HEK293 (cell line): ENCODE measurements around the gene TRAF3.

ENCODE experiments used
- CTCF ChIA-PET: fragments of 350-600 bp; formaldehyde crosslinking; extraction: SDS; loops from one replicate; lab custom pipeline; 2021; ENCODE audit warnings: antibody characterized with exemption; lab: Yijun Ruan, JAX
- POLR2A ChIA-PET: fragments of 300-600 bp; formaldehyde crosslinking; extraction: SDS; loops from one replicate; lab custom pipeline; 2020; ENCODE audit warnings: antibody characterized with exemption, inconsistent platforms; lab: Yijun Ruan, JAX
- H3K27ac ChIP-seq: fragments of 200-500 bp; sonication (Bioruptor generic); 2 replicates; pipeline ENCODE4 v1.5.1; 2014; ENCODE audit warnings: low read depth, low read length, control low read depth, inconsistent platforms; ENCODE audit errors: extremely low read depth
- H3K36me3 ChIP-seq, 2 experiments: fragments of 200-500 bp in 1 of 2; sonication (Bioruptor generic) in 1 of 2; 1 replicate in 1 of 2; 2 replicates in 1 of 2; pipeline ENCODE4 v1.5.1; 2014 to 2017; ENCODE audit warnings: inconsistent platforms in 2 of 2, low read length in 2 of 2; ENCODE audit not compliant: control insufficient read depth in 2 of 2, insufficient read depth in 1 of 2
- H3K4me1 ChIP-seq: fragments of 200-500 bp; sonication (Bioruptor generic); 2 replicates; pipeline ENCODE4 v1.5.1; 2014; ENCODE audit warnings: mild to moderate bottlenecking, low read length, inconsistent platforms; ENCODE audit not compliant: control insufficient read depth, insufficient read depth
- H3K4me3 ChIP-seq: 2 replicates; pipeline ENCODE4 v1.5.1; 2011; ENCODE audit warnings: low read depth, mild to moderate bottlenecking, control low read depth, low read length, moderate library complexity
- H3K9me3 ChIP-seq: fragments of 200-500 bp; sonication (Bioruptor generic); 2 replicates; pipeline ENCODE4 v1.5.1; 2014; ENCODE audit warnings: low read depth, low read length, inconsistent platforms; ENCODE audit not compliant: control insufficient read depth, insufficient read depth
- BCL11A ChIP-seq: fragments of 450-650 bp; formaldehyde crosslinking; IDR thresholded peaks from 2 replicates; pipeline ENCODE4 v1.5.1; 2016; ENCODE audit warnings: low read depth, missing biosample characterization, missing genetic modification characterization
- BCL11B ChIP-seq: fragments of 450-650 bp; formaldehyde crosslinking; IDR thresholded peaks from 2 replicates; pipeline ENCODE4 v1.5.1; 2016; ENCODE audit warnings: low read depth, missing biosample characterization, missing genetic modification characterization
- ZFP3 ChIP-seq: fragments of 450-650 bp; formaldehyde crosslinking; IDR thresholded peaks from 2 replicates; pipeline ENCODE4 v1.5.1; 2016; ENCODE audit warnings: low read depth, missing biosample characterization, missing genetic modification characterization
- ZNF140 ChIP-seq: fragments of 450-650 bp; formaldehyde crosslinking; IDR thresholded peaks from 2 replicates; pipeline ENCODE4 v1.5.1; 2016; ENCODE audit warnings: missing biosample characterization, missing genetic modification characterization
- ZNF157 ChIP-seq: fragments of 450-650 bp; formaldehyde crosslinking; IDR thresholded peaks from 2 replicates; pipeline ENCODE4 v1.5.1; 2016; ENCODE audit warnings: missing biosample characterization, missing genetic modification characterization
- ZNF16 ChIP-seq: fragments of 450-650 bp; formaldehyde crosslinking; IDR thresholded peaks from 2 replicates; pipeline ENCODE4 v1.5.1; 2016; ENCODE audit warnings: low read depth, missing biosample characterization, missing genetic modification characterization
- ZNF214 ChIP-seq: fragments of 450-650 bp; formaldehyde crosslinking; IDR thresholded peaks from 2 replicates; pipeline ENCODE4 v1.5.1; 2017; ENCODE audit warnings: missing biosample characterization, mild to moderate bottlenecking, missing genetic modification characterization, borderline replicate concordance
- ZNF223 ChIP-seq: fragments of 450-650 bp; formaldehyde crosslinking; IDR thresholded peaks from 2 replicates; pipeline ENCODE4 v1.5.1; 2016; ENCODE audit warnings: missing biosample characterization, missing genetic modification characterization
- ZNF292 ChIP-seq: fragments of 450-650 bp; formaldehyde crosslinking; IDR thresholded peaks from 2 replicates; pipeline ENCODE4 v1.5.1; 2016; ENCODE audit warnings: low read depth, missing biosample characterization, missing genetic modification characterization, borderline replicate concordance
- ZNF366 ChIP-seq: fragments of 450-650 bp; formaldehyde crosslinking; conservative IDR thresholded peaks from 2 replicates; pipeline ENCODE4 v1.5.1; 2016; ENCODE audit warnings: missing biosample characterization, missing genetic modification characterization
- ZNF501 ChIP-seq: fragments of 450-650 bp; formaldehyde crosslinking; IDR thresholded peaks from 2 replicates; pipeline ENCODE4 v1.5.1; 2016; ENCODE audit warnings: missing biosample characterization, missing genetic modification characterization
- ZNF560 ChIP-seq: fragments of 450-650 bp; formaldehyde crosslinking; IDR thresholded peaks from 2 replicates; pipeline ENCODE4 v1.5.1; 2017; ENCODE audit warnings: missing biosample characterization, missing genetic modification characterization, borderline replicate concordance
- ZNF561 ChIP-seq: fragments of 450-650 bp; IDR thresholded peaks from 2 replicates; pipeline ENCODE4 v1.5.1; 2018; ENCODE audit warnings: missing biosample characterization, missing genetic modification characterization, borderline replicate concordance
- ZNF596 ChIP-seq: fragments of 450-650 bp; IDR thresholded peaks from 2 replicates; pipeline ENCODE4 v1.5.0; 2018; ENCODE audit warnings: missing biosample characterization, mild to moderate bottlenecking, missing genetic modification characterization, moderate library complexity
- ZNF610 ChIP-seq: fragments of 450-650 bp; formaldehyde crosslinking; IDR thresholded peaks from 2 replicates; pipeline ENCODE4 v1.5.1; 2016; ENCODE audit warnings: missing biosample characterization, missing genetic modification characterization, borderline replicate concordance
- ZNF777 ChIP-seq: fragments of 450-650 bp; formaldehyde crosslinking; IDR thresholded peaks from 2 replicates; pipeline ENCODE4 v1.5.1; 2017; ENCODE audit warnings: missing biosample characterization, missing genetic modification characterization, borderline replicate concordance
- TF ChIP-seq, protein P1 (sequence below): fragments of 450-650 bp; formaldehyde crosslinking; IDR thresholded peaks from 2 replicates; pipeline ENCODE4 v1.5.1; 2017; ENCODE audit warnings: missing biosample characterization, missing genetic modification characterization
- TF ChIP-seq, protein P2 (sequence below): fragments of 450-650 bp; formaldehyde crosslinking; IDR thresholded peaks from 2 replicates; pipeline ENCODE4 v1.5.1; 2016; ENCODE audit warnings: missing biosample characterization, missing genetic modification characterization
- TF ChIP-seq, protein P3 (sequence below): fragments of 450-650 bp; formaldehyde crosslinking; IDR thresholded peaks from 2 replicates; pipeline ENCODE4 v1.5.1; 2016; ENCODE audit warnings: missing biosample characterization, missing genetic modification characterization
- TF ChIP-seq, protein P4 (sequence below): fragments of 450-650 bp; formaldehyde crosslinking; IDR thresholded peaks from 2 replicates; pipeline ENCODE4; 2016; ENCODE audit warnings: missing biosample characterization, missing genetic modification characterization

Gene TRAF3

DNA sequence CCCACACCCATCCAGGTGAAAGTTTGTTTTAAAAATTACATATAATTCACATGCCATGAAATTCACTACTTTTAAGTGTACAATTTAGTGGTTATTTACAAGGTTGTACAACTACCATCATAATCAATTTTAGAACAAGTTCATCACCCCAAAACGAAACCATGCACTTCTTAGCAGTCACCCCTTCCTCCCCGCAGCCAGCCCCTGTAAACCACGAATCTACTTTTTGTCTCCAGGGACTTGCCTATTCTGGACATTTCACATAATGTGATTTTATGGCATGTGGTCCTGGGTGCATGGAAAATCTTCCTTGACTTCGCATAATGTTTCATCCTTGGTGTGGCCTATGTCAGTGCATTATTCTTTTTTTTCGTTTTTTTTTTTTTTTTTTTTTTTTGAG is 19.2 kb upstream of the TRAF3 start:
- no peaks in the 10 kb centered on the region for H3K9me3 ChIP-seq
- no peaks in the 10 kb centered on the region for H3K36me3 ChIP-seq
- ChIA-PET POLR2A (no interaction called here), CTCF (no interaction called here)
- no peaks in the 10 kb centered on the region for H3K4me1 ChIP-seq
- H3K27ac ChIP-seq = no peak overlapping the region
- no peak overlapping the region for H3K4me3 ChIP-seq
- TF ChIP-seq ZNF140 (tag by site-specific recombination) = no peak

DNA sequence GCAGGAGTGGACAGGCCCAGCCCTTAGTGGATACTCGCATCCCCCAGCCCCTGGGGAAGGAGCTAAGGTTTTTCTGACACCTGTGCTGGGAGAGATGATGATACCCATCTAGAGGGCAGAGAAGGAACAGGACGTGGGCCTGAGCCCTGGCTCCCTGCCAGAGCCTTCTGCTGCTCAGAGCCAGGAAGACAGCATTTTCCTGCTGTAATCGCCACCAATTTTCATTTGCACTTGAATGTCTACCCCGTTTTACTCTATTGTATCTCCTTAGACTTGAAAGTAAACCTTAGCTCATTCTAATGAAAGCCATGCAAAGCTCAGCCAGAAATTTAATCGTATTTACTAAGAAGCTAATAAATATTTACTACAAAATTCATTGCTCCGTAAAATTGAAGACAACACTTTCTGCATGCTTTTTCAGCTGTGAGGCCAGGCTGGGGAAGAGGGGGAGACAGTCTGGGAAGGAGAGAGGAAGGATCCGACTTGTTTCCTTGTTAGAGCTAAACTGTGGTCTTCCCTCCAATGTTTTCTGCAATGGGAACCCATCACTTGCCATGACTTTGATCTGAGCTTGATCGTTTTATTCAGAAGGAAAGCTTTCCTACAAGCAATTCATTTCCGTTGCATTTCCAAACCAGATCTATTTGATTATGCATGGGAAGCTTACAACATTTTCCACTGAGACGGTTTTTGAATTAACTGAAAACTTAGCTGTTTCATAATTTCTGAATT is 17.6 kb upstream of the TRAF3 start:
- TF ChIP-seq ZNF214 (no peak), ZFP3 (tag by site-specific recombination) (no peak), ZNF610 (tag by site-specific recombination) (no peak), ZNF292 (tag by site-specific recombination) (no peak), BCL11A (tag by site-specific recombination) (no peak), ZNF561 (tag by site-specific recombination) (no peak), ZNF596 (no peak), ZNF366 (tag by site-specific recombination) (no peak)
- TF ChIP-seq, protein P1, sequence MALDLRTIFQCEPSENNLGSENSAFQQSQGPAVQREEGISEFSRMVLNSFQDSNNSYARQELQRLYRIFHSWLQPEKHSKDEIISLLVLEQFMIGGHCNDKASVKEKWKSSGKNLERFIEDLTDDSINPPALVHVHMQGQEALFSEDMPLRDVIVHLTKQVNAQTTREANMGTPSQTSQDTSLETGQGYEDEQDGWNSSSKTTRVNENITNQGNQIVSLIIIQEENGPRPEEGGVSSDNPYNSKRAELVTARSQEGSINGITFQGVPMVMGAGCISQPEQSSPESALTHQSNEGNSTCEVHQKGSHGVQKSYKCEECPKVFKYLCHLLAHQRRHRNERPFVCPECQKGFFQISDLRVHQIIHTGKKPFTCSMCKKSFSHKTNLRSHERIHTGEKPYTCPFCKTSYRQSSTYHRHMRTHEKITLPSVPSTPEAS (tag by site-specific recombination) = no peak
- TF ChIP-seq, protein P2, sequence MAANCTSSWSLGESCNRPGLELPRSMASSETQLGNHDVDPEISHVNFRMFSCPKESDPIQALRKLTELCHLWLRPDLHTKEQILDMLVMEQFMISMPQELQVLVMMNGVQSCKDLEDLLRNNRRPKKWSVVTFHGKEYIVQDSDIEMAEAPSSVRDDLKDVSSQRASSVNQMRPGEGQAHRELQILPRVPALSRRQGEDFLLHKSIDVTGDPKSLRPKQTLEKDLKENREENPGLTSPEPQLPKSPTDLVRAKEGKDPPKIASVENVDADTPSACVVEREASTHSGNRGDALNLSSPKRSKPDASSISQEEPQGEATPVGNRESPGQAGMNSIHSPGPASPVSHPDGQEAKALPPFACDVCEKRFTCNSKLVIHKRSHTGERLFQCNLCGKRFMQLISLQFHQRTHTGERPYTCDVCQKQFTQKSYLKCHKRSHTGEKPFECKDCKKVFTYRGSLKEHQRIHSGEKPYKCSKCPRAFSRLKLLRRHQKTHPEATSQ (tag by site-specific recombination) = no peak
- ChIA-PET POLR2A (no interaction called here), CTCF (interaction anchor here (0.9 to 1.3 kb wide), 2 partner anchors 65 to 533 kb away, joined by 4 to 5 read pairs; no protein-coding TSS in a partner anchor)
- H3K4me1 ChIP-seq = no peaks in the 10 kb centered on the region
- no peaks in the 10 kb centered on the region for H3K36me3 ChIP-seq
- no peak overlapping the region for H3K27ac ChIP-seq
- no peak overlapping the region for H3K4me3 ChIP-seq
- no peaks in the 10 kb centered on the region for H3K9me3 ChIP-seq

DNA sequence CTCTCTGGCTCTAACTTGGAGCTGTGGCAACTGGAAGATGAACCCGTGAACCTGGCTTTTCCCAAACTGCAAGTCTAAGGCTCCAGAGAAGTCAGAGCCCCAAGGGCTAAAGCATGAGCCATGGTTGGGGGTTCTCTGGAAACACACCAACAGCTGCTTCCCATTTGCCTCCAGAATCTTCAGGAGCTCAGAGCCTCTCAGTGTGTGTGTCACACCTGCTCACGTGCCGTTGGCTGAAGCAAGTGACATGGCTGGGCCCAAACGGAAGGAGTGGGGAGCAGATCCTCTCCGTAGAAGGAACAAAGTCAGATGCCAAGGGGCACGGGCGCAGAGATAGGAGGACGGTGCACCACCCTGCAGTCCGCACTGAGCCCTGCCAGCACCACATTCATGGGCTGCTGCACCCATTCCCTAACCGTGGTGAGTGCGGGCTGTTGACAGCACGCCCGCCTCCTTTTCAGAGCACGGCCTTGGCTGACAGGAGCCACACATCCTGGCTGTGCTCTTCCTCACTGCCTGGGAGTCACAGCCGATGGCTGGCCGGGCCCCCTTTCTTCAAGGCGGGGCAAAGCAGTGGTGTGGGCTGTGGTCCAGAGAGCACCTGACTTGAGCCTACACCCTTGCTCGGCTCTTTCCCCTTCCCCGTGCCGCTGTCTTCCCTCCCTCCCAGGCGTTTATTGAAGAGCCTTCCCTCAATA is 16.6 kb upstream of the TRAF3 start:
- no peak for TF ChIP-seq BCL11B (tag by site-specific recombination)
- Histone ChIP-seq H3K9me3 (no peaks in the 10 kb centered on the region), H3K27ac (no peak overlapping the region), H3K36me3 (no peaks in the 10 kb centered on the region), H3K4me1 (no peaks in the 10 kb centered on the region), H3K4me3 (no peak overlapping the region)
- ChIA-PET POLR2A (no interaction called here), CTCF (interaction anchor here (0.9 to 1.3 kb wide), 2 partner anchors 66 to 532 kb away, joined by 4 to 5 read pairs; no protein-coding TSS in a partner anchor)

DNA sequence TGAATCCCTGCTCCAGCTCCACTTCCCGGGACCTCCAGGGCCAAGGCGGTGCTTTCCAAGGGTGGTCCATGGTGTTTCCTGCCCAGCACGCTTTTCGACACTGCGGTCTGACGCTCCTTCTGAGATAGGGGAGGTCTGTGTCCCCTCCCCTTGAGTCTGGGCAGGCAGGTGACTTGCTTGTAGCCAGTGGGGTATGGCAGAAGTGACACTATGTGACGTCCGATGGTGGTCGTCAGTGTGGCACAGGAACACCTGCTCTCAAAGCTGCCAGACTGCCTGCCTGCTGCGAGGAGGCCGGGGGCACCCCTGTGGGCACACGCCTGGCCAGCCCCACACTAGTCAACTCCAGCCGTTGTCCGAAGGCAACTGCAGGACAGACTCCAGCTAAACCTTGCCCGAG is 16.0 kb upstream of the TRAF3 start:
- no peak overlapping the region for H3K4me3 ChIP-seq
- POLR2A ChIA-PET = no interaction called here
- no peaks in the 10 kb centered on the region for H3K36me3 ChIP-seq
- no peaks in the 10 kb centered on the region for H3K4me1 ChIP-seq
- H3K27ac ChIP-seq = no peak overlapping the region
- no peaks in the 10 kb centered on the region for H3K9me3 ChIP-seq
- CTCF ChIA-PET = no interaction called here
- TF ChIP-seq, protein P3, sequence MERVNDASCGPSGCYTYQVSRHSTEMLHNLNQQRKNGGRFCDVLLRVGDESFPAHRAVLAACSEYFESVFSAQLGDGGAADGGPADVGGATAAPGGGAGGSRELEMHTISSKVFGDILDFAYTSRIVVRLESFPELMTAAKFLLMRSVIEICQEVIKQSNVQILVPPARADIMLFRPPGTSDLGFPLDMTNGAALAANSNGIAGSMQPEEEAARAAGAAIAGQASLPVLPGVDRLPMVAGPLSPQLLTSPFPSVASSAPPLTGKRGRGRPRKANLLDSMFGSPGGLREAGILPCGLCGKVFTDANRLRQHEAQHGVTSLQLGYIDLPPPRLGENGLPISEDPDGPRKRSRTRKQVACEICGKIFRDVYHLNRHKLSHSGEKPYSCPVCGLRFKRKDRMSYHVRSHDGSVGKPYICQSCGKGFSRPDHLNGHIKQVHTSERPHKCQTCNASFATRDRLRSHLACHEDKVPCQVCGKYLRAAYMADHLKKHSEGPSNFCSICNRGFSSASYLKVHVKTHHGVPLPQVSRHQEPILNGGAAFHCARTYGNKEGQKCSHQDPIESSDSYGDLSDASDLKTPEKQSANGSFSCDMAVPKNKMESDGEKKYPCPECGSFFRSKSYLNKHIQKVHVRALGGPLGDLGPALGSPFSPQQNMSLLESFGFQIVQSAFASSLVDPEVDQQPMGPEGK (tag by site-specific recombination) = no peak
- TF ChIP-seq ZNF777 (tag by site-specific recombination) (no peak), ZNF223 (tag by site-specific recombination) (no peak), ZNF16 (tag by site-specific recombination) (no peak), ZNF560 (no peak), ZNF157 (no peak), ZNF501 (tag by site-specific recombination) (no peak), ZNF610 (tag by site-specific recombination) (no peak)
- TF ChIP-seq, protein P4, sequence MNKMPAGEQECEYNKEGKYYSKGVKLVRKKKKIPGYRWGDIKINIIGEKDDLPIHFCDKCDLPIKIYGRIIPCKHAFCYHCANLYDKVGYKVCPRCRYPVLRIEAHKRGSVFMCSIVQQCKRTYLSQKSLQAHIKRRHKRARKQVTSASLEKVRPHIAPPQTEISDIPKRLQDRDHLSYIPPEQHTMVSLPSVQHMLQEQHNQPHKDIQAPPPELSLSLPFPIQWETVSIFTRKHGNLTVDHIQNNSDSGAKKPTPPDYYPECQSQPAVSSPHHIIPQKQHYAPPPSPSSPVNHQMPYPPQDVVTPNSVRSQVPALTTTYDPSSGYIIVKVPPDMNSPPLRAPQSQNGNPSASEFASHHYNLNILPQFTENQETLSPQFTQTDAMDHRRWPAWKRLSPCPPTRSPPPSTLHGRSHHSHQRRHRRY = no peak
